Pulmonary artery endothelial cell (primary cell): Measurements from ENCODE around the gene ZMIZ2. TPM values are rescaled to one million over a fixed set of nuclear protein-coding genes. Genes with fewer than 3 reads are reported as not detected.
A peak's percentile ranks its signal among the peaks of the same experiment; 100 is the strongest.
"Not testable (repeated sequence)": the region's sequence is repeated elsewhere in the genome, so short reads cannot be mapped to it uniquely, and the experiment has no call there.

ENCODE experiments used
- DNase-seq: peaks from one replicate; pipeline ENCODE4 v3.0.0-alpha.2; 2011; ENCODE audit warnings: low read depth, low spot score
- total RNA-seq: library from RNA; depleted of rRNA; stranded (reverse); fragments of >200 nt; gene quantifications from 2 replicates; pipeline ENCODE4 v1.2.3, GENCODE V29; 2014

ZMIZ2 gene
- total RNA-seq, 1 donor from 2014 or later, result 10.9 TPM

DNA sequence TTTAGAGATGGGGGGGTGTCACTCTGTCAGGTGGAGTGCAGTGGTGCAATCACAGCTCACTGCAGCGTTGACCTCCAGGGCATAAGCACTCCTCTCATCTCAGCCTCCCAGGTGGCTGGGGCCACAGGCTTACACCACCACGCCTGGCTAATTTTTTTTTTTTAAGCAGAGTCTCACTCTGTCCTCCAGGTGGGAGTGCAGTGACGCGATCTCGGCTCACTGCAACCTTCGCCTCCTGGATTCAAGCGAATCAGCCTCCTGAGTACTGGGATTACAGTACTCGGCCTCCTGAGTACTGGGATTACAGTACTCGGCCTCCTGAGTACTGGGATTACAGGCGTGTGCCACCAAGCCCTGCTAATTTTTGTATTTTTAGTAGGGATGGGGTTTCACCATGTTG, 24.2 kb downstream of the ZMIZ2 start:
- DNase-seq, result no peak

- DNase-seq, result not testable (repeated sequence)
Observed at GRCh38 chr7:44774486-44774885, 25.8 kb downstream of the ZMIZ2 start.

- DNase-seq, result no peak
Observed at GRCh38 chr7:44775383-44776107, 26.9 kb downstream of the ZMIZ2 start.

DNA sequence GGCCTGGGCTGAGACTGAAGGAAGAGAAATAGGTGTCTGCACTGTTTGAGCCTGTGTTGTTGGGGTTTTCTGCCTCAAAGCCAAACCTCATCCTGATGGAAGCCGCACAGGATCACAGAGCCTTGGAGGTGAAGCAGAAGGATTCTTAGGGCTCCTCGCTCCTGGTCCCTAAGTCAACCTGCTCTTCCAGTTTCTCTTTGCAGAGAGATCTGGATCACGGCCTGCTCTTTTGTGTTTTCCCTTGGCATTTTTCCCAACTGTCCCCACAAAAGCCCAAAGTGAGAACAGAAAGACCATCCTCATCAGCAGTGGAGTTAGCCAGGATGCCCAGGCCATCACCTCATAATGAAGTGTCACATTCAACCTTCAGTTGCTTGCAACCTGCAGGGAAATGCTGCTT, 27.6 kb downstream of the ZMIZ2 start:
- DNase-seq, result no peak

DNA sequence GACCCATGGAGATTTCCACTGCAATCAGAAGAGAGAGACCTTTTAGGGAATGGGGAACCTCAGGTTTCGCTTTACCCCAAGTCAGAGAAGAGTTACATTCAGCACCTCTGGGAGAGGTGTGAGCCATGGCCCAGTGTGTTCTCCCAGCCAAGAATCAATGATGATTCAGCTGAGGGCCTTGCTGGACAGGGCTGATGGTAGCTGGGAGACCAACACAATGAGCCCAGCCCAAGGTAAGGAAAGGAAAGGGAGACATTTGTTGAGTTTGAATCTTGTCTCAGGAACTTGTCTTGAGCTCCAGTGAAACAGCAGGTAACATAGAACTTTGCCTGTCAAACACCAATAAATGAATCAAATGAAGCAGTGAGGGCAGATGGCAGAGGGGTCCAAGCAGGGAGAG, 33.8 kb downstream of the ZMIZ2 start:
- DNase-seq, result no peak

DNA sequence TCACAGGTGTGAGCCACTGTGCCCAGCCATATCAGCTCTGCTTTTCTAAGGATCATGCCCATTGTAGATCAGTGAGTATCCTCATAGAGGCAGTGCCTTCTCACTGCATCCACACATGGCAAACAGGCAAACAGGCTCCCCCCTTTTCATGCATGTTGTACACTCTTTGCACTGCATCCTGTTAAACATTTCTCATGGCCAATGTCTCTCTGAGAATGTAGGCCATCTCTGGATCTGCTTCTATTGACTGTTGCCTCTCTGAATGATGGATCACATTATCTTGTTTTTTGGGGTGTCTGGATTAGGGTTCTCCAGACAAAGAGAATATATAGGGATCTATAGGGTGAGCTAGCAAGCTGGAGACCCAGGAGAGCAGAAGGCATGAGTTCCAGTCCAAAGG, 34.8 kb downstream of the ZMIZ2 start:
- no peak for DNase-seq

DNA sequence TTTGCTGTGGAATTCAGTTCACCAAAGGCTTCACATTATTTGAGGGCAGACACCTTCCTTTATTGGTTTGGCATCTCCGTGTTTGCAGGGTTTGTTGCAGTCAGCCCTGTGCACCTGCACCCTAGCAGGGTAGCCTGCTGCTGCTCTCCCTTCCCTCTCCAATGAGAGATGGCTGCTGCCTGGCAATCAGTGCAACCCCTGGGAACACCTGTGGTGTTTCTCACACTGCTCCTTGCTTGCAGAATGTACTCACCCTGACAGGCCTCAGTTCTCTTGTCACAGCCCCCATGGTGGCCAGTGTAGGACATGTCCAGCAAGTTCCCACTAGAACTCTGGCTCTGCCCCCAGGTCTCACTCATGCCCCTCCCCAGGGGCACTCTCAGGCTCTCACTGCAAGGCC, 35.7 kb downstream of the ZMIZ2 start:
- DNase-seq, result no peak

- not testable (repeated sequence) for DNase-seq
Observed at GRCh38 chr7:44785218-44785617, 36.6 kb downstream of the ZMIZ2 start.

DNA sequence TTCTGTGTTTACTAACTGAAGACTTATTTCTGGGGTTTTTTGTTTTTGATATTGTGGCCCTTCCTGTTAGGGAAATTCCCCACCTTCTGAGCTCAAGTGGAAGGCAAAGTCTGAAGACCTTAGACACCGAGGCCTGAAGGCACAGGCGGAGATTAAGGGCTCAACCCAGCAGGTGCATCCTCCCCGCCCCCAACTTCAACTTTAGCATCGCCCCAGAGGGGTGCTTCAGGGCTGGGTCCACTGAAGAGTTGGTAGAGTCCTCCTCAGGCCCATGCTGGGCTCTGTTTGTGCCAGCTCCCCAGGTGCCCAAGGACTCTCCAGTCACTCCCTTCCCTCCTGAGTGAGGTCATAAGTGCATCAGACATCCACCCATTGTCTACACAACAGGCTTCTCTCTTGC, 38.4 kb downstream of the ZMIZ2 start:
- no peak for DNase-seq

DNA sequence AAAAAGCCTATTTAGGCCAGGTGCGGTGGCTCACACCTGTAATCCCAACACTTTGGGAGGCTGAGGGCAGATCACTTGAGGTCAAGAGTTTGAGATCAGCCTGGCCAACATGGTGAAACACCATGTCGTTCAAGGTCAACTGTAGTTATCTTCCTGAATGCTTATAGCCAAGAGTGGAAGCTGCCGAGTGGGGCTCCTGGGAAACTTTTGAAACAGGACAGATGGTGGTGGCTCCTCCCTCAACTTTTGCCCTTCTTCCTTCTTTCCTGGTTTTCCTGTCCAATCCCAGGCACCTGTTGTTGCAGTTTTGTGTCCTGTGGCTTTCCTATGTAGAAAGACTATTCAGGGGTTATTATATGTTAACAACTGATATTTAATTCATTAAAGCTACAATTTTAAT, 39.1 kb downstream of the ZMIZ2 start:
- DNase-seq, result no peak

DNA sequence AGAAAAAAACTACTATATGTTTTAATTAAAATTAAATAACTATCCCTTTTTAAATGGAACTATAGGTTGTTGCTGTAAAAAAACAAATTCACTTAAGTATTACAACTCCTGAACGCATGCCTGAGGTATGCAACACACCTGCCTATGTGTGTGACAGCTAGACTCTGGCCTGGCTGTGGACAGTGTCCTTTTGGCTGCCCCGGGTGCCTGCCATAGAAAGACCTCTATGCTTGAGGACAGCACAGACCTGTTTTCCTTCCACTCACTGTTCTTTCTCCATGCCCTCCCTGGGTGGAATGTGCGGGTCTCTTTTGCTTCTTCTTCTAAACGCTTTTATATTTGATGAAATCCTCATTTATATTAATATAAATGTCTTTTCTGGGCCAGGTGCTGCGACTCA, 41.3 kb downstream of the ZMIZ2 start:
- no peak for DNase-seq

- DNase-seq, result no peak
Observed at GRCh38 chr7:44791278-44792219, 42.9 kb downstream of the ZMIZ2 start.

GRCh38 chr7:44793919-44794318, 45.3 kb downstream of the ZMIZ2 start:
- DNase-seq, result no peak

GRCh38 chr7:44794331-44794730, 45.7 kb downstream of the ZMIZ2 start:
- no peak for DNase-seq

DNA sequence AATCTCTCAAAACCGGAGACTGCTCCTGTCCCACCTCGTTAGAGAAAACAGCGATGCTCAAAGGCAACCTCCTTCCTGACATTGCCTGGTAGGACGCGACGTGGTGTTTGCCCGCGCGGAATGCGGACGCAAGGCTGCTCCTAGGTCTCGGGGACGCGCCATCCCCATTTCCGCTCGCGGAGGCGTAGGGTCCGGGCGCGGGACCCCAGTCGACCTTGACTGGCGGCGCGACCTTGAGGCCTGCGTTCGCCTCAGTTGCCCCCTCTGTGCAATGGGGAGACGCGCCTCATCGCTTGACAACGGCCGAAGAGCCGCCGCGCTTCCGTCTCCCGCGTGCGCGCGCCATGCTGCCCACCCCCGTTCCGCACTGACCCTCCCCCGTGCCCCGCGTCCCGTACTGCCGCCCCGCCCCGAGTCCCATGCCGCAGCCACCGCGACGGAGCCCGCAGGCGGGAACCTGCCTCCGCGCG, 47.4 kb downstream of the ZMIZ2 start:
- DNase-seq, result no peak

- peak; percentile 94 for DNase-seq
Observed at GRCh38 chr7:44796504-44797328, 48.1 kb downstream of the ZMIZ2 start, which contains the start of gene PPIA. PPIA (plus strand) TSS chr7:44796681; CDS start chr7:44796725, 44 bp downstream.

GRCh38 chr7:44797329-44798258, 48.9 kb downstream of the ZMIZ2 start:
- peak; percentile 71 for DNase-seq

- no peak for DNase-seq
Observed at GRCh38 chr7:44798649-44799305, 50.1 kb downstream of the ZMIZ2 start.

GRCh38 chr7:44799939-44800338, 51.3 kb downstream of the ZMIZ2 start:
- DNase-seq, result no peak

DNA sequence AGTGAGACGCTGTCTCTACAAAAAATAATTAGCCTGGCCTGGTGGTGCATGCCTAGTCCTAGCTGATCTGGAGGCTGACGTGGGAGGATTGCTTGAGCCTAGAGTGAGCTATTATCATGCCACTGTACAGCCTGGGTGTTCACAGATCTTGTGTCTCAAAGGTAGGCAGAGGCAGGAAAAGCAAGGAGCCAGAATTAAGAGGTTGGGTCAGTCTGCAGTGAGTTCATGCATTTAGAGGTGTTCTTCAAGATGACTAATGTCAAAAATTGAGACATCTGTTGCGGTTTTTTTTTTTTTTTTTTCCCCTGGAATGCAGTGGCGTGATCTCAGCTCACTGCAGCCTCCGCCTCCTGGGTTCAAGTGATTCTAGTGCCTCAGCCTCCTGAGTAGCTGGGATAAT, 53.2 kb downstream of the ZMIZ2 start:
- no peak for DNase-seq
